Hindlimb muscle (tissue), 1 donor: ENCODE measurements around the gene KRTAP3-1. TPM values are rescaled to one million over a fixed set of nuclear protein-coding genes. Genes with fewer than 3 reads are reported as not detected.

Experiments
- DNase-seq: peaks from one replicate; pipeline ENCODE4 v3.0.0-alpha.2; 2013
- polyA plus RNA-seq: library from polyadenylated mRNA; unstranded; fragments of 120-200 nt; gene quantifications from one replicate; pipeline ENCODE4 v1.2.1, GENCODE V29; 2013; ENCODE audit not compliant: insufficient read length

Gene KRTAP3-1
- polyA plus RNA-seq, 1 donor = not detected

DNA sequence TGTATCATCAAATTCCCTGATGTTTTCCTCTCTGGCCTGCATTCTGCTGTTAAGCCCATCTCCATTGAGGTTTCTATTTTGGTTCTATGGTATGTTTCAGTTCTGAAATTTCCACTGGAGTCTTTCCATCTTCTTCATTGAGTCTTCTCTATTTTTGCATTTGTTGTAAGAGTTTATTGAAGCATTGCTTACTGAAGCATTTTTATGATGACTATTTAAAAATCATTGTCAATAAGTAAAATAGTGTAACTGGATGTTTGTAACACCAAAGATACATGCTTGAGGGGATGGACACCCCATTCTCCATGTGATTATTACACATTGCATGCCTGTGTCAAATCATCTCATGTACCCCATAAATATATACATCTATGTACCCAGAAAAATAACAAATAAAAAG is 33.4 kb downstream of the KRTAP3-1 start:
- no peak for DNase-seq

DNA sequence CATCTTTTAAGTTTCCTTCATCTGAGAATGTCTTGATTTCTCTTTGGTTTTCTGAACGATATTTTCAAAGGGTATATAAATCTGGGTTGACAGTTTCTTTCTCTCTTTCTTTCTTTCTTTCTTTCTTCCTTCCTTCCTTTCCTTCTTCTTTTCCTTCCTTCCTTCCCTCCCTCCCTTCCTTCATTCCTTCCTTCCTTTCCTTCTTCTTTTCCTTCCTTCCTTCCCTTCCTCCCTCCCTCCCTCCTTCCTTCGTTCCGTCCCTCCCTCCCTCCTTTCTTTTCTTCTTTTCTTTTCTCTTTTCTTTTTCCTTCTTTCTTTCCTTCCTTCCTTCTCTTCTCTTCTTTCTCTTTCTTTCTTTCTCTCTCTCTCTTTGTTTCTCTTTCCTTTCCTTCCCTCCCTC is 34.6 kb downstream of the KRTAP3-1 start:
- DNase-seq = no peak

DNA sequence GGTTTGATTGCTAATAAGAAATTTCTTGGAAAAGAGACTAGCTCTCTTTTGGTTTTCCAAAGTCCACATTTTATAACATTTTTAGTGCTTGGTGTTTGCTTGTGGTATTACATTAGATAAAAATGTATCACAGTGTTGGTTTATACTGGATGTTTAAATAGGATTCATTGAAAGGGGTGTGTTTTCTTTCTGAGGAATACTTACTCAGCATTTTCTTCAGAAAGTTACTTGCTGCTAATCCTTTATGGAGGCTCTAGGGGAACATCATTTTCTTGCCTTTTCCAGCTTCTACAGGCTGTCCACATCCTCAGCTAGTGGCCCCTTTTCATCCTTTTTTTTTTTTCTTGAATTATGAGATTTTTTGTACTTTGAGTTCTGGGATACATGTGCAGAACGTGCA is 41.3 kb downstream of the KRTAP3-1 start:
- DNase-seq = no peak

DNA sequence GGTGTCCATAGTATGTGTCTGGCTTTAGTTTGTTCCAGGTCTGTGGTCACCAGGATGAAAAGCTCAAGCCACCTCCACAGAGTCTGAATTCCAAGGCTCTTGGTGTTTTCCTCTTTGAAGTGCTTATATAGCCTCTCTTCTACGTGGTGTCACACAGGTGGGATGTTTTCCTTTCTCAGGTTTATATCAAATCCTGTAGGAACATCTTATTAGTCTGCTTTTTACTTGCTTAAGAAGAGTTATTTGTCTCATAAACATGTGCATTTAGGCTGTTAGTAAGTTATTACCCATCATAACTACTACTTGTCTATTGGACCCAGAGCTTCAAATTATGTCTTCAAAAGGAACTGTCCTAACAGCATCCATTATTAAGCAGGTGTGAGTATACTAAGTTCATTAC is 42.1 kb downstream of the KRTAP3-1 start, which contains the start of gene KRT39:
Gene KRT39, minus strand, starts transcription at position 101 of the 400 bp plus-strand sequence. Its CDS starts 92 bp downstream, at position 9.
- no peak for DNase-seq

DNA sequence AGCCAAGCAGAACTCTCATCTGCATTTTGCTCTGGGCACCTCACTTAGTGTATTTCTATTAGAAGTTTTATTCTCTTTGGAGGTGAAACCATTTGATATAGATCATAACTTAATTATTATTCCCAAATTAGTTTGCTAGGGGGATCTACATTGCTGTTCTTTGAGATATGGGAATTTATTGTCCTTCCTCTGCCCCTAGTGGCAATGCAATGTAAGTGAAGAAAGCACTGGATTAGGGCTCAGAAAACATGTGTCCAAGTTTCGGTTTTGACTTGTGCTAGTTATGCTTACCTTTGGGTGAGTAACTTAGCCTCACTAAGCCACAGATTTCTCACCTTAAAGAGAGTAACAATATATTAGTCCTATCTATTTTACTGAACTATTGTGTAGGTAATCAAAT is 45.1 kb downstream of the KRTAP3-1 start:
- no peak for DNase-seq

DNA sequence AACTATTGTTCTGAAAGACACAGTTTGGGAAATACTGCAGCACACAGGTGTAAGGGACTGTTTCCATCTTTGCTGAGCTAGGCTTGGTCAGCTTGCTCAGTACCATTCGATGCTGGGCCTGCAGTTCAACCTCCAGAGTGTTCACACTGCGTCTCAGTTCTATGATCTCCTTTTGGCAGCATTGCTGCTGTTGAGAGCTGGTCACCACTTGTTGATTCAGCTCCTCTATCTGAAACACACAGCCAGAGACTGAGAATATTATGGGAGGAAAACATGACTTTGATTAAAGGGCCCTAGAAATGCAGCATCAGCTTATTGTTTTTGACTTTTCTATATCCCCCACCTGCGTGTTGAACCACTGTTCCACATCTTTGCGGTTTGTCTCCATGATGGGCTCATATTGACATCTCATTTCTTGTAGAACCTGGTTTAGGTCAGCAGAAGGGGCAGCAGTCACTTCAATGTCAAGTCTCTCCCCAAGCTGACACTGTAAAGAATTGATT is 46.8 kb downstream of the KRTAP3-1 start:
- DNase-seq = no peak

DNA sequence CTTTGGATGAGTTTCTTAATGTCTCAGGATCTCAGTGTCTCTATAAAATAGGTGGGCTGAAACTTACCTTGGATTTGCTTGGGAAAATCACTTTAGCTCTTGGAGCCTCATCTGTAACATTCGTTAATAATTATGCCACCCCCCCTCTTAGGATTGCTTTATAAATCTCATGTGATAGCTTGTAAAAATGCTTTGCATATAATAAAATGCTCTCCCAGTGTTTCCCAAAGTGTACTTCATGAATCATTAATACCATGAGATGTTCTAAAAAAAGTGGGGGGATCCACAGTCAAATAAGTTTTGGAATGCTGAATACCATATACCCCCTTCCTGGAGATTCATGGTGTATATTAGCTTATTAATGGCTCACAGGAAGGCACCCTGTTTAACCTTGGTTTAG is 47.3 kb downstream of the KRTAP3-1 start:
- no peak for DNase-seq

DNA sequence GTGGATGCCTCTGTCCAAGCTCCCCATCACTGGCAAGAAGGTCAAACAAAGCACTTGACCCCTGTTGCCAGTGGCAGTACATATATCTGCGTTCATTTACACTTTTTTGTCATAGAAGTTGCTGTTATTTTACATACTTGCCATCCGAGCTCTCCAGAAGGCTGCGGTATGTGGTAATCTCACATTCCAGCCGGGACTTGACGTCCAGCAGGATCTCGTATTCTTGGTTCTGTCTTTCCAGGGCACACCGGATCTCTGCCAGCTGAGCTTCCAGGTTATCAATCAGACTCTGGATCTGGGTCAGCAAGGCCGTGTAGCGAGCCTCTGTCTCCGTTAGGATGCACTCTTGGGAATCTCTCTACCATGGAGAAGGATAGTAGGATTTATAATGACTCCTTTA is 48.8 kb downstream of the KRTAP3-1 start:
- DNase-seq = no peak

Other genes starting within 250 kb of the KRTAP3-1 start
- not detected for gene KRT26, start 236.9 kb downstream of the KRTAP3-1 start, polyA plus RNA-seq
- gene KRT27, start 226.6 kb downstream of the KRTAP3-1 start, polyA plus RNA-seq = not detected
- not detected for gene KRT28, start 209.2 kb downstream of the KRTAP3-1 start, polyA plus RNA-seq
- 61.7 TPM for gene KRT10, start 186.5 kb downstream of the KRTAP3-1 start, polyA plus RNA-seq
- 0.31 TPM for gene KRT12, start 141.9 kb downstream of the KRTAP3-1 start, polyA plus RNA-seq
- not detected for gene KRT20, start 123.9 kb downstream of the KRTAP3-1 start, polyA plus RNA-seq
- gene KRT23, start 71.5 kb downstream of the KRTAP3-1 start, polyA plus RNA-seq = 0.23 TPM
- gene KRT39, start 42.2 kb downstream of the KRTAP3-1 start, polyA plus RNA-seq = 2.9 TPM
- 3.9 TPM for gene KRT40, start 24.8 kb downstream of the KRTAP3-1 start, polyA plus RNA-seq
- not detected for gene KRTAP3-3, start 15.0 kb downstream of the KRTAP3-1 start, polyA plus RNA-seq
- gene KRTAP3-2, start 9.2 kb downstream of the KRTAP3-1 start, polyA plus RNA-seq = 0.28 TPM
- not detected for gene KRTAP1-5, start 18.1 kb upstream of the KRTAP3-1 start, polyA plus RNA-seq
- not detected for gene KRTAP1-4, start 21.1 kb upstream of the KRTAP3-1 start, polyA plus RNA-seq
- gene KRTAP1-3, start 25.7 kb upstream of the KRTAP3-1 start, polyA plus RNA-seq = not detected
- not detected for gene KRTAP1-1, start 32.3 kb upstream of the KRTAP3-1 start, polyA plus RNA-seq
- not detected for gene KRTAP2-1, start 38.2 kb upstream of the KRTAP3-1 start, polyA plus RNA-seq
- gene KRTAP2-2, start 46.1 kb upstream of the KRTAP3-1 start, polyA plus RNA-seq = not detected
- not detected for gene KRTAP2-3, start 51.0 kb upstream of the KRTAP3-1 start, polyA plus RNA-seq
- gene KRTAP2-4, start 56.8 kb upstream of the KRTAP3-1 start, polyA plus RNA-seq = not detected
- gene KRTAP4-7, start 75.0 kb upstream of the KRTAP3-1 start, polyA plus RNA-seq = not detected
- not detected for gene KRTAP4-8, start 89.0 kb upstream of the KRTAP3-1 start, polyA plus RNA-seq
- gene KRTAP4-16, start 93.1 kb upstream of the KRTAP3-1 start, polyA plus RNA-seq = not detected
- gene KRTAP4-9, start 96.3 kb upstream of the KRTAP3-1 start, polyA plus RNA-seq = not detected
- gene KRTAP4-11, start 109.2 kb upstream of the KRTAP3-1 start, polyA plus RNA-seq = not detected
- gene KRTAP4-12, start 115.1 kb upstream of the KRTAP3-1 start, polyA plus RNA-seq = not detected
- not detected for gene KRTAP4-6, start 131.4 kb upstream of the KRTAP3-1 start, polyA plus RNA-seq
- gene KRTAP4-5, start 140.7 kb upstream of the KRTAP3-1 start, polyA plus RNA-seq = not detected
- gene KRTAP4-4, start 151.6 kb upstream of the KRTAP3-1 start, polyA plus RNA-seq = not detected
- not detected for gene KRTAP4-3, start 159.1 kb upstream of the KRTAP3-1 start, polyA plus RNA-seq
- gene KRTAP4-2, start 169.1 kb upstream of the KRTAP3-1 start, polyA plus RNA-seq = not detected
- gene KRTAP4-1, start 175.8 kb upstream of the KRTAP3-1 start, polyA plus RNA-seq = not detected
- gene KRTAP9-1, start 180.8 kb upstream of the KRTAP3-1 start, polyA plus RNA-seq = not detected
- not detected for gene KRTAP9-2, start 217.5 kb upstream of the KRTAP3-1 start, polyA plus RNA-seq
- gene KRTAP9-3, start 223.3 kb upstream of the KRTAP3-1 start, polyA plus RNA-seq = not detected
- not detected for gene KRTAP9-8, start 228.9 kb upstream of the KRTAP3-1 start, polyA plus RNA-seq
- not detected for gene KRTAP9-4, start 240.6 kb upstream of the KRTAP3-1 start, polyA plus RNA-seq
- not detected for gene KRTAP9-9, start 246.3 kb upstream of the KRTAP3-1 start, polyA plus RNA-seq